ENCODE results near the gene RRAS2.
"Not testable (repeated sequence)": the region's sequence is repeated elsewhere in the genome, so short reads cannot be mapped to it uniquely, and the experiment has no call there.

The RRAS2 gene

DNA sequence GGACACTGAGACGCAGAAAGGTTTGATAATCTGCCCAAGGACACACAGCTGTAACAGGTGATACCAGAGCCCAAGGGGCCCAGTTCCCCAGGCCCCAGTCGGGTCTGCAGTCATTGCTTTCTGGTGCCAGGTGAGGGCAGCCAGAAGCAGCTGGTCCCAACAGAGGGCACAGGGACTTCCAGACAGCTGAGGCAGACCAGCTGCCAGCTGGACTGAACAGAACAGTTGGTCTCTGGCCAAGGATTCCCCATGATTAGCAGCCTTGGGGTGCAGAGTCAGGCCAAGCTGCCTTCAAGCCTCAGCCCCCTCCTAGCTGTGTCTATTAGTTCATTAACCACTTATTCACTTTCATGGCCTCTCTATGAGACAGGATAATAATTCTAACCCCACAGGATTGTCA is 105.6 kb downstream of the RRAS2 start:
- DNase-seq, result no peak

DNA sequence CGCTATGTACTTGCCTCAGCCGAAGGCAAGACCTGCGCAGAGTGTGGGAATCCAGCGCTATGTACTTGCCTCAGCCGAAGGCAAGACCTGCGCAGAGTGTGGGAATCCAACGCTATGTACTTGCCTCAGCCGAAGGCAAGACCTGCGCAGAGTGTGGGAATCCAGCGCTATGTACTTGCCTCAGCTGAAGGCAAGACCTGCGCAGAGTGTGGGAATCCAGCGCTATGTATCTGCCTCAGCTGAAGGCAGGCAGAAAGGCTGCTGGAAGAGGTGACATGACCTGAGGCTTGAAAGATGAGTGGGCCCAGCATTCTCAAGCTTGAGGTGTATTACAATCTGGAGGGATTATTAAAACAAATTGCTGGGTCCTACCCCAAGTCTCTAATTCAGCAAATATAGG is 106.5 kb downstream of the RRAS2 start:
- DNase-seq, result not testable (repeated sequence)

DNA sequence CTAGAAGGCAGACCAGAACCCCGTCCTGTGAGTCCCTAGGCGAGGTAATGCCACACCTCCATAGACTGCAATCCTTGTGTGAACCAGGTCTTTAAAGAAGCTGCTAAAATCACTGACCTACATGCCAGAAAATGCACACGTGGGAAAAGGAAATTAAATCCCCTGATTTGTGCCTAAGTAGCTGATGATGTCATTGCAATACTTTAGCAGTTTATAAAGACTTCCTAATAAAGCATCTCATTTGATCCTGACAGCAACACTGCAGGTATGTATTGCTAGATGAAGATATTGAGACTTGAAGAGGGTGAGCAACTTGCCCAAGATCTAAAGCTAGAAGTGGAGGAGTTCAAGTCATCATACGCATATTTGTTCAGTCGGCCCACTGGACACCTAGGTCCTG is 107.2 kb downstream of the RRAS2 start:
- no peak for DNase-seq

DNA sequence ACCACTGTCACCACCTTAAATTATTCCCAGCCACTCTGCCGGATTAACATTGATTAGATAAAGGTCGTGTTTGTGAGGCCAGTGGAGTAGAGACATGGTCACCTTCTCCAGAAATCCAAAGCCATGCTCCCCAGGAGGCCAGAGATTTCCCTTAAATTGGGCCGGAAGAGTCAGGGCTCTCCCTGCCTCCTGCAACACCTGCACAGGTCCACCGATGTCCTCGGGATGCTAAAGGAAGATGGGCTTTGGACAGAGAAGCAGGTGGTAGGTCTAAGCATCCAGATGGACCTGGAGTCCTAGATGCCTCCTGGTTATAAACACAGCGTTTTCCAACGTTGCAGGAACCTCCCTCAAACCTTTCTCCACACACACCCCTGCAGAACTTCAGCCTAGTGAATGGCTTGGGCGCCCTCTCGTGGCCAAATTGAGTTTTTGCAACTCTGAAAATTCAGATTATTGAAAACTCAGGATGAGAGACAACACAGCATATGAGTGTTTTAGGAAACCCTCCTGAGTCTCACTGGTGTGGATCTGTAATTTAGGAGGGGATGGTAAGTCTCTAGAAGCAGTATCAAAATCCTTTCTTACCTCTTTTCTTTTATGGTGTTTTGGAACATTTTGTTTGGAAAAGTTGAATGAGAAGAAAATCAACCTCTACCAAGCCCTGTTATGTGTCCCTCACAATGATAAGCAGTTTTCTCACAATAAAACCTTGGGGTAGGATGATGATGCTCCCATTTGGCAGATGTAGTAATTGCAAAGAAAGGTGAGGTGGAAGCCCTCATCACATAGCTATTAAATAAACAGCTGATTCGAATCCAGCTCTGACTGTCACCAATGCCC is 109.6 kb downstream of the RRAS2 start:
- peak; percentile 59 for DNase-seq

DNA sequence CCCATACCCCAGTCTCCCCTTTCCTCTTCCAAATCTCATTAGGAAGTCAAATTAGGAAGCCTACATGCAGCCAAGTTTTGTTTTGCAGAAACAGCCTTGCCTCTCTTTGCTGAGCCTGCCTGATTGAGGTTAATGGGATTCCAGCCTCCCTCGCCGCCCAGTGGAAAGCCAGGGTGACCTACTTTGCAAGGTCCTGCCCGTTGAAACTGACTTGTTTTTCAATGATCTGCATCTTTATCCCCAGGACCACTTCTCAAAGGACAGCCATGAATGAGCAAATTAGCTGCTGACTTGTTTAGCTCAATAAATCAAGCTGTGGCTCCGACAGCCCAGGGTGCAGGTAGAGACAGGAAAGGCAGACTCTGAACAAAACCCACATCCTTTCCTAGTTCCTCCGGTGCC is 110.4 kb downstream of the RRAS2 start:
- DNase-seq, result no peak

DNA sequence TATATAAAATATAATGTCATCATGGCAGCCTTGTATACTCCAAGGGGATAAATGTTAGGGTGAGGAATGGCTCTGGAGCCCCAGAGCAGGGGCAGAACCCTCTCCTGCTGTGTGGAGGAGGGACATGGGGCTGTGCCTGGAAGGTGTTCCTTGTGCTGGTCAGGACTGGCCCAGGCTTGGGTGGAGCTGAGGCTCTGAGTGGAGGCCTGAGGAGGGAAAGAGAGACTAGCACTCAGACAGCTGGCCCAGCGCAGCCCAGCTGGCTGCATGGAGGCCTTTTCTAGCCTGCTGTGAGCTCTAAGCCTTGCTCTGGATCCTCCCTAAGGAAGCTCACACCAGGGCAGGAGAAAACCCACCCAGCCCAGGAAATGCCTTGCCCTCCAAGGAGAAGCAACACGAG is 113.5 kb downstream of the RRAS2 start:
- DNase-seq, result no peak

DNA sequence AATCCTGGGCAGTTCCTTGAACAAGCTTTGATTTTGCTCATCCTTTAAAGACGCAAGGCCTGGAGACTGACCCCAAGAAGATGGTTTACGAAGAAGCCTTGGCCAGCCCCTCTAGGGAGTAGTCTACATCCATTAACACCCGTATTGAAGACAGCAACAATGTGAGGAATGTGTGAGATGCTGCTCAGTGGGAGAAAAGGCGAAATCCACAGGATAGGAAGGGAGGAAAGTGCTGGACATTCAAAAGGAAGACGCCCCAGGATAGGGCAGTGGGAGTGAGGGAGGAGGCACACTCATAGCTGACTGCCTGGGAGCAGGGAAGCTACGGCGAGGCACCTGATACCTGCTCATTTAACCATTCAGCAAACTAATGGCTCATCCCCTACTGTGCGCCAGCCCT is 114.1 kb downstream of the RRAS2 start:
- no peak for DNase-seq

DNA sequence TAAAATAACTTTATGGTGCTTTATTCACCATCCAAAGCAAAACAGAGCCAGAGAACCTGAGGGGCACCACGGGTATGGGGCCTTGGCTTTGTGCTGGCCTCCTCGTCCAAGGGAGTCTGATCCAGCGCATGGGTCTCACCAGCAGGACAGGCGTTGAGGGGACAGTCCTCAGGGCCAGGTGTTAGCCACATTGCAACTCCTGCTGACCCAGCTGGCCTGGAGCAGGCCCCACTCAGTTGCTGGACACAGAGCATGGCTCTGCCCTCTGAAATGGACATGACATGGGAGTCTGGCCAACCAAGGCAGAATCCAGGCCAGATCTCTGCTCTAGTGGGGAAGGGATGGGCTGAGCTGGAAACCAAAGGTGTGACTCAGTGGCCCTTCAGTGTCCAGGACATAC is 116.2 kb downstream of the RRAS2 start:
- DNase-seq, result no peak

DNA sequence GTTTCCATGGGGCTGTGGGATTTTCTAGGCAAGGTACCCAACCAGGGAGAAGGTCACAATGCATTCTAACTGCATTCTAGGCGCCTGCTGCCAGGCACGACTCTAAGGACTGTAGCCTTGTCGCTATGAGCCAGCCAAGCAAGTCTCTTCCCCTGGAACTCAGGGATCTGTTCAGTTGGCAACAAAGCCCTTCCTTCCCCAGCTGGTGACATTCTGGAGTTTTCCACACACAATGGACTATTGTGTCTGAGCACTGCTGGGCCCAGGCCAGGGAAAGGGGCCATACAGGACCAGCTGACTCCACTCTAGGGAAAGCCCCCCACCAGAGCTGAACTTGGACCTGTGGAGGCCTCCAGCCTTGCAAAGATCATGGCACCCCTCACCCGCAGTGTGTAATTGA is 116.8 kb downstream of the RRAS2 start:
- no peak for DNase-seq

DNA sequence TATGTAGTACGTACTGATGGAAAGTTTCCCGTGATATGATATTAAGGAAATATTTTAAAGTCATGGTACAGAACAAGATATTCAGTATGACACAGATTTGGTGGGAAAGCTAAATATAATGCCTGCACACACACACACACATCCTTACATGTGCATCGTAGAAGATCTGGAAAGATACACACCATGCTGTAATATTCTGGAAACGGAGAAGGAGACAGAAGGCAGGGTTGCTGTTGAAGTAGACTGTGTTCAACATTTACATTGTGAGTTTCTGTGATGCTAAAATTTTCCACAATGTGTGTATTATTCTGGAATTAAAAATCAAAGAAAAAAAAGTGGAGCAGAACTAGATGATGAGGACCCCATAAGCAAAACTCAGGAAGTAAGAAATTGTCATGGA is 118.0 kb downstream of the RRAS2 start:
- DNase-seq, result no peak

DNA sequence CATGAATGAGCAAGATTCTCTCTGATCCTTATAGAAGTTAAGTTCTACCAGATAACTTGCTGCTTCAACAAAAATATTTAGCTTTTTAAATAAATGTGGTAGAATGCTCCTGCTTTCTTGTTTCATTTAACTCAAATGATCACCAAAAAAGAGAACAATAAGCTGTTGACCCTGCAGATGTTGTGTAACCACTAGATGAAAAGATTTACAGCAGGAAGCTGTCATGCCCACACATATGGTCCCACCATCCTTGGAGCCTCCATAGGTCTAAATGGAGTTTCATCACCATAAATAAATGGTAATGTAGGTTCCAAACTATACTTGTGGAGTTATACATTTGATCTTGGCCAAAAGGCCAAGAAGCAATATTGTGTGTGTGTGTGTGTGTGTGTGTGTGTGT is 118.8 kb downstream of the RRAS2 start:
- DNase-seq, result no peak

DNA sequence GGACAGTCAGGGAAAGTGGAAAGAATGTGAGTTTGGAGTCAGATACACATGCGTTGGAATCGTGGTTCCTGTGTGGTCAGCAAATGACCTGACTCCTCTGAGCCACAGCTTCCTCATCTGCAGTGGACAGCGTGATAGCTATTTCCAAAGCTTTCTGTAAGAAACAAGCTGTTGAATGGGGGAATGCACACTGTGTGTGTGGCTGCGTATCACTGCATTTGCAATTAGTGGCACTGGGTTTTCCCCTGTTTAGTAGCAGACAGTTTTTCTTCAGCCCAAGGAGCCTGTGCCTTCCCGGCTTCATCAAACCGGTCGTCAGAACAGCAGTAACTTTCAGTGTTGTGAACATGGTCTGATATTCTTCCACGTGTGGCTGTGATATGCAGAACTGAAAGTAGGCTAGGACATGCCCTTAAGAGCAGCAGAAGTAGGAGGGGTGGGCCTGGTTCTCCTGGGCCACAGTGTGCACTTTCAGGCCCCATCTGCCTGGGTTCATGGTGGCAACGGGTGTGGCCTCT is 121.5 kb downstream of the RRAS2 start:
- DNase-seq, result no peak

DNA sequence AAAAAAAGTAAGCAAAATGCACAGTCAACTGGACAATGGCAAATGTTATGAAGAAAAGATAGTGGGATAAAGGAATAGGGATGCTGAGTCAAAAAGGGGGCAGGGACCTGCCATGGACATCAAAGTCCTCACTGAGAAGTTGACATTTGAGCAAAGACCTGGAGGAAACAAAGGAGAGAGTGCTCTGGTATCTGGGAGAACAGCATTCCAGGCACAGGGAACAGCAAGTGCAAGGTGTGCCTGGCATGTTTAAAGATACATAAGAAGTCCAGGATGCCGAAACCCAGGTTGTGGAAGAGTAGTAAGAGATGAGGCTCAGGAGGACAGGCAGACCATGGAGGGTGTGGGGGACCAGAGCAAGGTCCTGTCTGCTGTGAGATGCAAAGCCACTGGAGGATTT is 123.3 kb downstream of the RRAS2 start:
- DNase-seq, result no peak

DNA sequence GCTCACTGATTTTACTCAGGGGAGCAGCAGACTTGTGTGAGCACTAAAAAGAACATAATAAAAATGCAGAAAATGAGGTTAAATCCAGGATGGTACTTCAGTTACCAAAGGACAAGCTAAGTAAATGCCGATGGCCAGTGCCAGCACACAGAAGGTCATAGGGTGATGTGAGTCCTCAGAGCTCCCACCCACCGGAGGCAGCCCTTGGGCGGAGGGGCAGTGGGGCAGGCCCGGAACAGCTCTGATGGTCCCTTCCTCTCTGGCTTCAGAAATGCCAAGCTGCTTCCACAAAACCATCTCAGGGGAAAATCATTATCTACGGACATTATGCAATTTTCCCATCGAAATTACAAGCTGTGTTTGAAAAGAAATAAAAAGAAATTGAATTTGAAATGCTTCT is 124.5 kb downstream of the RRAS2 start:
- DNase-seq, result no peak

DNA sequence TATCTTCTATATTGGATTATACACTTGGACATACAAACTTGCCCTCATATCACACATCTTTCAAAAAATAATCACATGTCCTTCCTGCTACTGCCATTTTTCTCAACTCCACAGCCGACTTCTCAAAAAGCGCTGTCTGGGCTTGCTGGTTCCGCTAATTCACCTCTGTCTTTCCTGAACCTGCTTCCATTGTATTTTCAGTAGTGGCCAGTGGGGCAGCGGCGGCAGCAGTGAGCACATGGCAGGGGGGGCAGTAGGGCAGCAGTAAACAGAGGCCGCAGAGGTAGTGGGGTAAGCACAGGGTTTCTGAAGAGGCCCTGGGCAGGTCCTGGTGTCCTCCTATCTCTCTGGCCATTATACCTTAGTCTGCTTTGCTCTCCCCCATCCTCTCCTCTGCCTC is 126.3 kb downstream of the RRAS2 start:
- DNase-seq, result no peak

DNA sequence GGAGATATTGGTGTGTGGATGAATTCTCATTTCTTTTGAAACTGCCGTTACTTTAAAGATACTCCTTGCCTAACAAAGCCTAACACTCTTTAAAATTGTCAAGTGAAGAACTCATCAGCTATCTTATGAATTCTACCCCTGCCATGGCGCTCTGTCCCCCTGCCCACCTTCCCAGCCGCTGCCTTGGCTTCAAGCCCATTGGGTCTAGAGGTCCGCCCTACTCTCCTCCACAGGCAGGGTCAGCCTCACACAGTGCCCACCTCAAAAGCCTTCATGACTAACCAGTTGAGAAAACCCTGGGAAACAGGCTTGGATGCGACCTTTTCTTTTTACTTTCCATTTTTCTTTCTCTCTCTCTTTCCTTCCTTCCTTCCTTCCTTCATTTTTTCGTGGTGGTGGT is 128.6 kb downstream of the RRAS2 start:
- DNase-seq, result no peak

DNA sequence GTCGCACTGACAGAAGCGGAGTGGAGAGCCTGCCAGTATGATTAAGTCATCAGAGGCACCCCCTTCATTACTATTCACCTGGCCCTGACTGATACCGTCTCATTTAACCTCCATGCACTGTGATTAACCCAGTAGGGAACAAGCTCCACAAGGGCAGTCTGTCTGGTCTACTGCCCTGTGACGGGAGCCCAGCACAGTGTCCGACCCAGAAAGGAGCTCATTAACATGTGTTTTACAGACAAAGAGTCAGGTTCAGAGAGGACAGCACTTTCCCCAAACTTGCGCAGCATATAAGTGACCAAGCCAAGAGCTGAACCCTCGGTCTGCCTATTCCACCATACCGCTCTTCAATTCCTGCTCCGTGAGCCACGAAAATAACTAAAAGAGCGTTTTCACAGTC is 129.5 kb downstream of the RRAS2 start:
- DNase-seq, result no peak

DNA sequence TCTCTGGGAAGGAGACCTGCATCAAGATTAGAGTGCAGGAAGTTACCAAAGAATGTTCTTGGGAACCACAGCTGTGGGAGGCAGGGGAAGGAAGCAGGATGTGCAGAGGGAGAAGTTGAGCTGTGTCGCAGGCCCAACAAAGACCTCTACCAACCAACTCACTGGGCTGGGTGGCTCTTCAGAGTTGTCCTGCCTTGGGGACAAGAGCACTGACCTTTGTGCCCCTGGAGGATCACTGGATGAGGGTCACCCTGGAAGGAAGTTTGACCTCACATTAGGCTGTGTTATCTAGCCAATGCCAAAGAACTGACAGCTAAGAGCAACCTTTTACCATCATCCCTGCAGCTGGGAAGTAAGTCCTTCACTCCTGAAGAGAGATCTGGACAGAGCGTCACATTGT is 130.6 kb downstream of the RRAS2 start:
- DNase-seq, result no peak
